ENCODE measurements around the gene PRPH. TPM values are rescaled to one million over a fixed set of nuclear protein-coding genes. Genes with fewer than 3 reads are reported as not detected.
"Not testable (repeated sequence)": the region's sequence is repeated elsewhere in the genome, so short reads cannot be mapped to it uniquely, and the experiment has no call there.

Gene PRPH
- total RNA-seq, 1 donor from 2014 or later = 17.2 TPM

- no peak overlapping the region for H3K27ac ChIP-seq
- intact Hi-C loops (cut with DNase I) = no loop called here
- H3K9me3 ChIP-seq = no peaks in the 10 kb centered on the region
- H3K4me1 ChIP-seq = peaks cover 11% of the 10 kb centered on the region
- DNase-seq (ENCODE audit: extremely low spot score in 2 of 2) = no peak
- peaks cover 9% of the 10 kb centered on the region for H3K27me3 ChIP-seq
- TF ChIP-seq CTCF (IDR thresholded peaks at IDR 0.05) = no peak
- no peak for TF ChIP-seq POLR2A (IDR thresholded peaks at IDR 0.05)
- no peak for TF ChIP-seq POLR2AphosphoS5 (IDR thresholded peaks at IDR 0.05; ENCODE audit: insufficient read depth in 1 of 2, low read depth in 1 of 2)
- no peaks in the 10 kb centered on the region for H3K36me3 ChIP-seq
- no peak overlapping the region for H3K4me3 ChIP-seq
Observed at GRCh38 chr12:49301760-49302159, 6.8 kb downstream of the PRPH start.

GRCh38 chr12:49304161-49304560 lies 9.2 kb downstream of the PRPH start:
- no peak overlapping the region for H3K27ac ChIP-seq
- no peak overlapping the region for H3K4me3 ChIP-seq
- TF ChIP-seq POLR2A (IDR thresholded peaks at IDR 0.05) (no peak), CTCF (IDR thresholded peaks at IDR 0.05) (no peak), POLR2AphosphoS5 (IDR thresholded peaks at IDR 0.05; ENCODE audit: insufficient read depth in 1 of 2, low read depth in 1 of 2) (no peak)
- DNase-seq (ENCODE audit: extremely low spot score in 2 of 2) = no peak
- H3K36me3 ChIP-seq = no peaks in the 10 kb centered on the region
- no peaks in the 10 kb centered on the region for H3K4me1 ChIP-seq
- intact Hi-C loops (cut with DNase I) = no loop called here
- no peaks in the 10 kb centered on the region for H3K27me3 ChIP-seq
- no peaks in the 10 kb centered on the region for H3K9me3 ChIP-seq

- H3K27me3 ChIP-seq = no peaks in the 10 kb centered on the region
- no peaks in the 10 kb centered on the region for H3K4me1 ChIP-seq
- H3K36me3 ChIP-seq = no peaks in the 10 kb centered on the region
- H3K4me3 ChIP-seq = no peak overlapping the region
- TF ChIP-seq POLR2A (IDR thresholded peaks at IDR 0.05) (no peak), POLR2AphosphoS5 (IDR thresholded peaks at IDR 0.05; ENCODE audit: insufficient read depth in 1 of 2, low read depth in 1 of 2) (no peak), CTCF (IDR thresholded peaks at IDR 0.05) (no peak)
- DNase-seq (ENCODE audit: extremely low spot score in 2 of 2) = no peak
- no peak overlapping the region for H3K27ac ChIP-seq
- no peaks in the 10 kb centered on the region for H3K9me3 ChIP-seq
- intact Hi-C loops (cut with DNase I) = no loop called here
Observed at GRCh38 chr12:49305762-49306510, 11.0 kb downstream of the PRPH start.

GRCh38 chr12:49309386-49309785 lies 14.4 kb downstream of the PRPH start:
- Histone ChIP-seq H3K27me3 (no peaks in the 10 kb centered on the region), H3K36me3 (no peaks in the 10 kb centered on the region), H3K27ac (no peak overlapping the region), H3K9me3 (no peaks in the 10 kb centered on the region), H3K4me1 (no peaks in the 10 kb centered on the region), H3K4me3 (no peak overlapping the region)
- TF ChIP-seq POLR2AphosphoS5 (IDR thresholded peaks at IDR 0.05; ENCODE audit: insufficient read depth in 1 of 2, low read depth in 1 of 2) (no peak), CTCF (IDR thresholded peaks at IDR 0.05) (no peak), POLR2A (IDR thresholded peaks at IDR 0.05) (no peak)
- no peak for DNase-seq (ENCODE audit: extremely low spot score in 2 of 2)
- intact Hi-C loops (cut with DNase I) = no loop called here

- H3K4me3 ChIP-seq; intact Hi-C loops (cut with DNase I); DNase-seq (ENCODE audit: extremely low spot score in 2 of 2); H3K27ac ChIP-seq; H3K27me3 ChIP-seq; H3K4me1 ChIP-seq; H3K9me3 ChIP-seq; H3K36me3 ChIP-seq: not testable (repeated sequence)
Observed at GRCh38 chr12:49310451-49311000, 15.6 kb downstream of the PRPH start.

Data from vagina (tissue), 2 donors.